Measurements from ENCODE around the gene IGLON5.

The IGLON5 gene

DNA sequence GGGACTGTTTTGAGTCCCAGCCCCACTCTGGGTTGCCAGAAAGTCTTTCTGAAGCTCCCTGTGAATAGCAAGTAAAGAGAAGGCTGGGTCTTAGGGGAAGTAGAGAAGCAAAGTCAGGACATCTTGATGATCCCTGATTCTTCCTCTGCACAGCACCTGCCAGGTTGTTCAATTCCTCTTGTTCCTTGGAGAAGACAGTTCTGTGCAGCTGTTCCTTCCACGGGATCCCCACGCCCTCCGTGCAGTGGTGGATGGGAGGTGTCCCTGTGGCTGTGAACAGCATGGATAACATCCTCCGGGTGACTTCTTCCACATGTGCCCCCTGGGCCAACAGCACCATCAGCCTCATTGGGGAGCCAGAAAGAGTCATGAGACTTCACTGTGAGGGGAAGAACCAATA is 29.1 kb upstream of the IGLON5 start:
- TF ChIP-seq, protein P1, sequence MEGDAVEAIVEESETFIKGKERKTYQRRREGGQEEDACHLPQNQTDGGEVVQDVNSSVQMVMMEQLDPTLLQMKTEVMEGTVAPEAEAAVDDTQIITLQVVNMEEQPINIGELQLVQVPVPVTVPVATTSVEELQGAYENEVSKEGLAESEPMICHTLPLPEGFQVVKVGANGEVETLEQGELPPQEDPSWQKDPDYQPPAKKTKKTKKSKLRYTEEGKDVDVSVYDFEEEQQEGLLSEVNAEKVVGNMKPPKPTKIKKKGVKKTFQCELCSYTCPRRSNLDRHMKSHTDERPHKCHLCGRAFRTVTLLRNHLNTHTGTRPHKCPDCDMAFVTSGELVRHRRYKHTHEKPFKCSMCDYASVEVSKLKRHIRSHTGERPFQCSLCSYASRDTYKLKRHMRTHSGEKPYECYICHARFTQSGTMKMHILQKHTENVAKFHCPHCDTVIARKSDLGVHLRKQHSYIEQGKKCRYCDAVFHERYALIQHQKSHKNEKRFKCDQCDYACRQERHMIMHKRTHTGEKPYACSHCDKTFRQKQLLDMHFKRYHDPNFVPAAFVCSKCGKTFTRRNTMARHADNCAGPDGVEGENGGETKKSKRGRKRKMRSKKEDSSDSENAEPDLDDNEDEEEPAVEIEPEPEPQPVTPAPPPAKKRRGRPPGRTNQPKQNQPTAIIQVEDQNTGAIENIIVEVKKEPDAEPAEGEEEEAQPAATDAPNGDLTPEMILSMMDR (IDR thresholded peaks at IDR 0.05; ENCODE audit: low read depth, low read length) = no peak
- H3K4me3 ChIP-seq (replicated peaks in 1 of 2; ENCODE audit: low read depth in 2 of 2, low read length in 2 of 2) = no peak overlapping the region
- no peak for DNase-seq (ENCODE audit: low read depth in 2 of 2)

DNA sequence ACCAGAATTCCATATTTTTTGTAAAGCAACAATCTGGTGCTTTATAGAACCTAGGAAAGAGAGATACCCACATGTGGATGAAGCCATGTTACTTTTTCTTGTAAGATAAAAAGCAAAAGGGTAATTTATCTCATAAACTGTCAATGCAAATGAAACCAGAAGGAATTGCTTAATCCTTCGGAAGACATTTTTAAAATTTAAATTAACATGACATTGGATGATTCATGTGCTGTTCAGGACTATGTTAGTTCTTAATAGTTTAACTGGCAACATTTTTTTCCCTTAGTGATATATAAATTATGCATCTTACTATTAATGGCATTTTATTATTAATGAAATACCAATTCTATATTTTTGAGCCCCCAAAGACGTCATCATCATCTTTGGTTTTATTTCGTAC is 25.8 kb upstream of the IGLON5 start:
- no peak for DNase-seq (ENCODE audit: low read depth in 2 of 2)
- no peak overlapping the region for H3K4me3 ChIP-seq (replicated peaks in 1 of 2; ENCODE audit: low read depth in 2 of 2, low read length in 2 of 2)
- TF ChIP-seq, protein P1 (IDR thresholded peaks at IDR 0.05; ENCODE audit: low read depth, low read length) = no peak

DNA sequence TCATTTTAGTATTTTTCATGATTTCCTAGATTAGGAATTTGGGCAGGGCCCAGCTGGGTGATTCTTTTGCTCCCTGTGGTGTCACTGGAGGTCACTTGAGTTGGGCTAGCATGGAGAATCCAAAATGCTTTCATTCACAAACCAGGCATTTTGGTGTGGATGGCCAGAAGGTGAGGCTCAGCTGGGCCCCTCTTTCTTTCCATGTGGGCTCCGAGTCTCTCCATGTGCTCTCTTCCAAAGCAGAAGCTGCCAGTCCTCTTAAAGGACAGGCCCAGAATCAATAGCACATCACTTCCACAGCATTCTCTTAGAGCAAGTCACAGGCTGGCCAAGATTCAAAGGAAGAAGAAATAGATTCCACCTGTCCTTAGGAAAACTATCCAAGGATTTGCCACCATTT is 21.8 kb upstream of the IGLON5 start:
- no peak for DNase-seq (ENCODE audit: low read depth in 2 of 2)
- TF ChIP-seq, protein P1 (IDR thresholded peaks at IDR 0.05; ENCODE audit: low read depth, low read length) = no peak

DNA sequence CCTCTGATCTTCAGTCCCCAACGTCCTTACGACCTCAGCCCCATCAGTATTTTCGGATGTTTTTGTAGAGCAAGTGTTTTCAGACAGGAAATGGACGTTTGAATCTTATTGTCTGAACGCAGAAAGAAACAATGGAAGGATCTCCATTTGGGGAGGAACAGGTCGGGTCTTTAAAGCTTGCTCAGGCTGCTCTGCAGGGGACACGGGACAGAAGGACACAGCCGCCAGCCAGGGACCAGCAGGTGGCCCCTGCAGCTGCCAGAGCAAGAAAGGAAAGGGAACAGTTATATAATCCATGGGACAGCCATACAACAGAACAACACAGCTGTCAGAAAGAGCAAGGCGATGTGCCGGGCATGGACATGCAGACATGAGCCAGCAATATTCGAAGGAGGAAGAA is 18.5 kb upstream of the IGLON5 start:
- TF ChIP-seq, protein P1 (IDR thresholded peaks at IDR 0.05; ENCODE audit: low read depth, low read length) = no peak
- DNase-seq (ENCODE audit: low read depth in 2 of 2) = no peak
- no peak overlapping the region for H3K4me3 ChIP-seq (replicated peaks in 1 of 2; ENCODE audit: low read depth in 2 of 2, low read length in 2 of 2)

More for the DNA sequence above, 21.8 kb upstream of the IGLON5 start:
- H3K4me3 ChIP-seq (replicated peaks in 1 of 2; ENCODE audit: low read depth in 2 of 2, low read length in 2 of 2) = no peak overlapping the region

DNA sequence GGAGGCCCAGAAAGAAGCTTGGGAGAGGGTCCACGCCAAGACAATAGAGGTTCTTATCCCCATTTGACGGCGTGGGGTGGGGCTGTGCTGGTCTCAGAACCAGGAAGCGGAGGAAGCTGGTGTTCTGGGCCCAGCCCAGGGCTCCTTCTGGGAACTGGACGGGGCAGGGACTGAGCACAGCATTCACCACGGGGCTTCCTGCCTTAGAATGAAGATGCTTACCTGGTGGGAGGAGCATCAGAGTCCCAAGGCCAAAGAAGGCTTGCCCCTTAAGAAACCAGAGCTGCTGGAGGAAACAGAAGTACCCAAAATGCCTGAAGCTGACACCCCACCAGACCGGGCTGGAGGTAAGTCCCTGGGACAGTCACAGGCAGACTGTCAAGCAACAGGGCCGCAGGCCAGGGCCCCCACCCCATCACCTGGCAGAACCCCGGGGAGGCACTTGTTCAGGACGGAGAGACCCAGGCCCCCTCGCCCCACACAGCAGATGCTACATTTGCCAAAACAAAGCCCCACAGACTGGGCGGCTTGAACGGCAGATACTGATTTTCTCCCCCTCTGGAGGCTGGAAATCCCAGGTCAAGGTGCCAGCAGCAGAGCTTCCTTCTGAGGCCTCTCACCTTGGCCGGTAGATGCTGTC is 17.8 kb upstream of the IGLON5 start:
- H3K4me3 ChIP-seq (replicated peaks in 1 of 2; ENCODE audit: low read depth in 2 of 2, low read length in 2 of 2) = no peak overlapping the region
- no peak for DNase-seq (ENCODE audit: low read depth in 2 of 2)
- TF ChIP-seq, protein P1 (IDR thresholded peaks at IDR 0.05; ENCODE audit: low read depth, low read length) = no peak

DNA sequence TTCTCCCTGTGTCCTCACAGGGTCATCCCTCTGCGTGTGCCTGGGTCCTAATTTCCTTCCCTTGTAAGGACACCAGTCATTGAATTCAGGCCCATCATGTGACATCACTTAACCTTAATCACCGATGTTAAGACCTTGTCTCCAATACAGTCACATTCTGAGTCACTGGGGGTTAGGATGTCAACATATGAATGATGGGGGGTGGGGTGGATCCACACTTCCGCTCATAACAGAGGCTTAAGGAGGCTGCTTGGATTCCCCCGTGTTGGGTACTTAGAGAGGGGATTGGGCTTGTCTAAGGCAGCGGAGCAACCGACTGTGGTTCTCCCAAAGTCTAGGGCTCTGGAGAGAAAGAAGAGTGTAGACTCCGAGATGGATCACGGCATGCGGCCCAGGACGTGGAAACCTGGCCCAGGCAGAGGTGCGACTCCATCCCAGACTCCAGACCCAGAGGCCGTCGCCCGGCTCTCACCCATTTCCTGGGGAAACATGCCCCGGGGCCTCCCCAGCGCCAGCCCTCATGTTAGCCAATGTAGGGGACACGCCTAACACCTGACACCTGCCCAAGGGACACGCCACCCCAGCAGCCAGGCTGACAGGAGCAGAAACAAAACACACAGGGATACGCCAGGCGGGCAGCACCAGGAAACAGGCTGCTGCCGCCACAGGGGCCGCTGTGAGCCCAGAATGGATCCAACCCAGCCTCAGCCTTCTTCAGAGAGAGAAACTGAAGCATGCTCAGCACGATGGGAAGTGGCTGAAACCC is 17.1 kb upstream of the IGLON5 start:
- TF ChIP-seq, protein P1 (IDR thresholded peaks at IDR 0.05; ENCODE audit: low read depth, low read length) = no peak
- DNase-seq (ENCODE audit: low read depth in 2 of 2) = no peak
- H3K4me3 ChIP-seq (replicated peaks in 1 of 2; ENCODE audit: low read depth in 2 of 2, low read length in 2 of 2) = no peak overlapping the region
